ENCODE measurements around the gene RANGAP1. TPM values are rescaled to one million over a fixed set of nuclear protein-coding genes. Genes with fewer than 3 reads are reported as not detected.
A peak's percentile ranks its signal among the peaks of the same experiment; 100 is the strongest.
"Not testable (repeated sequence)": the region's sequence is repeated elsewhere in the genome, so short reads cannot be mapped to it uniquely, and the experiment has no call there.

The RANGAP1 gene
- total and polyA plus RNA-seq, 12 donors, result 23.2 to 90.3 (median 31.4) TPM

- 59 to 78% methylated on average over 7 of the region's 7 CpGs for WGBS, 2 donors
These were observed 25.1 kb downstream of the RANGAP1 start for GRCh38 chr22:41260871-41261270.

GRCh38 chr22:41259756-41260155, 26.2 kb downstream of the RANGAP1 start:
- ATAC-seq, result not testable (repeated sequence)
- H3K27ac ChIP-seq, result peak overlapping the region in 7 of 10 donors; percentile 55 to 88 (median 83)

More at GRCh38 chr22:41260871-41261270, 25.1 kb downstream of the RANGAP1 start:
- Histone ChIP-seq H3K4me1 (peaks cover 0 to 38% (median 17%) of the 10 kb centered on the region in 9 donors), H3K4me3 (no peak overlapping the region), H3K9me3 (no peaks in the 10 kb centered on the region), H3K27ac (peak overlapping the region; percentile 44 to 88 (median 82)), H3K36me3 (peaks cover 0 to 99% (median 43%) of the 10 kb centered on the region in 9 donors), H3K27me3 (no peaks in the 10 kb centered on the region)
- no peak for TF ChIP-seq CTCF (IDR thresholded peaks at IDR 0.05)
- DNase-seq (peak; percentile 74 to 75), ATAC-seq (peak; percentile 84 to 95 (median 92))
- intact Hi-C loops (cut with DNase I), result loop anchor here in 1 of 10 donors (2.0 kb wide), 1 partner anchor 64 kb away; no protein-coding TSS in a partner anchor

GRCh38 chr22:41257696-41258095, 28.3 kb downstream of the RANGAP1 start:
- H3K4me1 ChIP-seq, result peaks cover 0 to 34% (median 12%) of the 10 kb centered on the region in 9 donors
- peak overlapping the region in 1 of 10 donors; percentile 35 for H3K27ac ChIP-seq
- no peak overlapping the region for H3K4me3 ChIP-seq
- ATAC-seq, result no peak
- no peak for TF ChIP-seq CTCF (IDR thresholded peaks at IDR 0.05)
- DNase-seq, result no peak
- peaks cover 0 to 100% (median 32%) of the 10 kb centered on the region in 9 donors for H3K36me3 ChIP-seq
- H3K9me3 ChIP-seq, result no peaks in the 10 kb centered on the region
- H3K27me3 ChIP-seq, result no peaks in the 10 kb centered on the region
- WGBS, 2 donors, result 83 to 85% methylated on average over 11 of the region's 11 CpGs
- intact Hi-C loops (cut with DNase I), result no loop called here

More at GRCh38 chr22:41259756-41260155, 26.2 kb downstream of the RANGAP1 start:
- WGBS, 2 donors, result 98% methylated on average over 4 of the region's 4 CpGs
- not testable (repeated sequence) for DNase-seq, H3K4me3 ChIP-seq, H3K27me3 ChIP-seq, H3K9me3 ChIP-seq
- intact Hi-C loops (cut with DNase I), result loop anchor here in 1 of 10 donors (2.0 kb wide), 1 partner anchor 63 kb away; no protein-coding TSS in a partner anchor
- Histone ChIP-seq H3K36me3 (peaks cover 0 to 100% (median 40%) of the 10 kb centered on the region in 9 donors), H3K4me1 (peaks cover 0 to 38% (median 17%) of the 10 kb centered on the region in 9 donors)

- DNase-seq, result peak in 1 of 2 donors; percentile 23
- no peak for TF ChIP-seq CTCF (IDR thresholded peaks at IDR 0.05)
- Histone ChIP-seq H3K27me3 (no peaks in the 10 kb centered on the region), H3K9me3 (no peaks in the 10 kb centered on the region), H3K4me1 (peaks cover 0 to 27% (median 11%) of the 10 kb centered on the region in 9 donors), H3K36me3 (peaks cover 0 to 100% (median 29%) of the 10 kb centered on the region in 9 donors), H3K27ac (no peak overlapping the region), H3K4me3 (no peak overlapping the region)
- intact Hi-C loops (cut with DNase I), result no loop called here
- no peak for ATAC-seq
- 75 to 78% methylated on average over 20 of the region's 20 CpGs for WGBS, 2 donors
These were observed 29.4 kb downstream of the RANGAP1 start for GRCh38 chr22:41256254-41257253.

Measured in heart right ventricle (tissue), 16 donors.